ENCODE measurements around the gene PHF21A. TPM values are rescaled to one million over a fixed set of nuclear protein-coding genes. Genes with fewer than 3 reads are reported as not detected.

Gene PHF21A
- total and polyA plus RNA-seq, 2 of the 8 experiments (the other 6 are each of a cell fraction or from before 2014, with no cell fraction given), result 17.6 to 40.3 TPM

DNA sequence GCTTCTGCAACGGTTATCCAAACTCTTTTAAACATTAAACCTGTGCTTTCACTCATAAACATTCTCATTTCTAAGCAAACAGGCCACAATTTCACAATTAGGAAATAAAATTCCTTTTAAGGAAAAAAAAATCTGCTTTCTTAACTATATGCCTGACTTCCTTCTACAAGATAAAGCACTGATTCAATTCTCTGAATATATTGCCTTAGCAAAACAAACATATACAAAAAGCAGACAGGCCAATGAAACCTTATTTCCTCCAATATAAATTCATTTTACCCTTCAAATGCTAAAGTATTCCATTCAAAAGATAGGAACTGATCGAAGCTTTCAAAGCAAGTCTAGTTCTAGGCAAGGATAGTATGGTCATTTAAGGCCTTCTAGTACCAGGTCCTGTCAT is 76.7 kb downstream of the PHF21A start:
- H3K56ac ChIP-seq (replicated peaks; ENCODE audit: insufficient read length, low read depth, low read length), result no peak overlapping the region
- H2BK12ac ChIP-seq (ENCODE audit: low read depth, low read length), result no peak overlapping the region
- H4K20me1 ChIP-seq (replicated peaks in 1 of 2; ENCODE audit: control insufficient read depth in 1 of 2, insufficient read depth in 2 of 2, low read length in 2 of 2), result no peaks in the 10 kb centered on the region
- WGBS, 2 experiments (ENCODE audit: extremely low coverage in 1 of 2, insufficient coverage in 1 of 2, insufficient read length in 1 of 2, insufficient replicate concordance in 2 of 2, low coverage in 1 of 2, low lambda C conversion rate in 2 of 2, missing lambda C conversion rate in 1 of 2), result 92% methylated on average over 2 of the region's 2 CpGs; no CpG with 5 or more reads in 1 of the 2 experiments
- peaks cover 0 to 3% of the 10 kb centered on the region in 2 experiments; a peak in 1 of 4 replicates for H3K79me2 ChIP-seq (ENCODE audit: control insufficient read depth in 1 of 2, insufficient read depth in 2 of 2, low read length in 2 of 2)
- H3K9ac ChIP-seq (replicated peaks in 1 of 4; ENCODE audit: extremely low read depth in 1 of 4, low read depth in 3 of 4, low read length in 3 of 4), result no peak overlapping the region
- H4K8ac ChIP-seq (ENCODE audit: extremely low read depth, insufficient read depth, low read length), result no peak overlapping the region
- no peak overlapping the region for H3K18ac ChIP-seq (ENCODE audit: extremely low read depth, low read length)
- no peaks in the 10 kb centered on the region for H3K9me3 ChIP-seq (ENCODE audit: insufficient read depth in 2 of 2, low read depth in 1 of 2, low read length in 1 of 2)
- DNase-seq (ENCODE audit: low read depth in 1 of 2, low spot score in 2 of 2) (no peak), FAIRE-seq (no peak)
- H2BK5ac ChIP-seq (ENCODE audit: low read depth, low read length), result no peak overlapping the region
- ChIA-PET POLR2A (ENCODE audit: partially characterized antibody) (interaction anchor here (1.2 kb wide), 1 partner anchor 10 kb away, joined by 3 read pairs; no protein-coding TSS in a partner anchor), CTCF (ENCODE audit: partially characterized antibody) (no interaction called here)
- H4K91ac ChIP-seq (replicated peaks; ENCODE audit: insufficient read length, low read length), result no peak overlapping the region
- no peak overlapping the region for H3K27ac ChIP-seq (ENCODE audit: low read depth, low read length)
- H3K27me3 ChIP-seq (replicated peaks in 1 of 4; ENCODE audit: control insufficient read depth in 3 of 4, extremely low read depth in 1 of 4, insufficient read depth in 3 of 4, low read length in 3 of 4), result no peaks in the 10 kb centered on the region
- H3K4me3 ChIP-seq (ENCODE audit: extremely low read depth in 1 of 4, insufficient read depth in 2 of 4, low read depth in 3 of 4, low read length in 4 of 4), result no peak overlapping the region
- H3K23ac ChIP-seq (ENCODE audit: insufficient read length), result no peak overlapping the region
- no peak overlapping the region for H2BK20ac ChIP-seq (ENCODE audit: low read length)
- H2BK120ac ChIP-seq (replicated peaks; ENCODE audit: low read depth, low read length), result no peak overlapping the region
- no peaks in the 10 kb centered on the region; the same call in 1 of the 2 replicates for H3K23me2 ChIP-seq (ENCODE audit: low read depth, low read length)
- no peak overlapping the region for H4K5ac ChIP-seq (ENCODE audit: insufficient read length, low read depth, low read length)
- no peak overlapping the region for H3K4ac ChIP-seq (replicated peaks; ENCODE audit: insufficient read length, low read depth, low read length)
- H3K36me3 ChIP-seq (ENCODE audit: control insufficient read depth in 2 of 4, insufficient read depth in 4 of 4, low read length in 3 of 4), result no peaks in the 10 kb centered on the region
- H2BK15ac ChIP-seq (ENCODE audit: low read length), result no peak overlapping the region
- no peak overlapping the region for H2AK5ac ChIP-seq (ENCODE audit: low read depth, low read length)
- no peaks in the 10 kb centered on the region for H3K79me1 ChIP-seq (ENCODE audit: low read depth, low read length)
- H3K4me1 ChIP-seq (replicated peaks in 1 of 4; ENCODE audit: control insufficient read depth in 3 of 4, insufficient read depth in 4 of 4, low read length in 3 of 4), result peaks cover 4 to 10% (median 7%) of the 10 kb centered on the region in 4 experiments; a peak in 5 of 7 replicates
- H3K4me2 ChIP-seq (ENCODE audit: insufficient read depth in 1 of 2, low read depth in 2 of 2, low read length in 2 of 2), result no peak overlapping the region
- H2AFZ ChIP-seq (ENCODE audit: low read length), result no peak overlapping the region
- H3K14ac ChIP-seq (ENCODE audit: insufficient read length), result no peak overlapping the region
